ENCODE results near the gene C19orf18.

DNA sequence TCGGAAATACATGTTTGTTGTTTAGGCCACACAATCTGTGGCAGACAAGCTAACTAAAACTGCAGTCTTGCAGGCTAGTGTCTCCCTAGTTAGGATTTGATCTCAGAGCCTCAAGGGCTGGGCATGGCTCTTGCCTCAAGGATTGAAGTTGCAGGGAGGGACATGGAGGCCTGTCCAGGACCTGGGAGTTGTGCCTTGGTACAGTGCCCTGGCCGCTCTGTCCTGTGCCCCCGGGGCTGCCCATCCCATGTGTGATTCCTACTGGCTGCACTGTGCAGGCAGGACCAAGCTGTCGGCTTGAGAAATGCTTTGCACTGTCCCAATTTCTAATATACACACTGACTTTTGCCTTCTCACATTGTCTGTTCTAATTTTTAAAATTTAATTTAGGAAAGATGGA is 19.3 kb downstream of the C19orf18 start:
- TF ChIP-seq, protein P1, sequence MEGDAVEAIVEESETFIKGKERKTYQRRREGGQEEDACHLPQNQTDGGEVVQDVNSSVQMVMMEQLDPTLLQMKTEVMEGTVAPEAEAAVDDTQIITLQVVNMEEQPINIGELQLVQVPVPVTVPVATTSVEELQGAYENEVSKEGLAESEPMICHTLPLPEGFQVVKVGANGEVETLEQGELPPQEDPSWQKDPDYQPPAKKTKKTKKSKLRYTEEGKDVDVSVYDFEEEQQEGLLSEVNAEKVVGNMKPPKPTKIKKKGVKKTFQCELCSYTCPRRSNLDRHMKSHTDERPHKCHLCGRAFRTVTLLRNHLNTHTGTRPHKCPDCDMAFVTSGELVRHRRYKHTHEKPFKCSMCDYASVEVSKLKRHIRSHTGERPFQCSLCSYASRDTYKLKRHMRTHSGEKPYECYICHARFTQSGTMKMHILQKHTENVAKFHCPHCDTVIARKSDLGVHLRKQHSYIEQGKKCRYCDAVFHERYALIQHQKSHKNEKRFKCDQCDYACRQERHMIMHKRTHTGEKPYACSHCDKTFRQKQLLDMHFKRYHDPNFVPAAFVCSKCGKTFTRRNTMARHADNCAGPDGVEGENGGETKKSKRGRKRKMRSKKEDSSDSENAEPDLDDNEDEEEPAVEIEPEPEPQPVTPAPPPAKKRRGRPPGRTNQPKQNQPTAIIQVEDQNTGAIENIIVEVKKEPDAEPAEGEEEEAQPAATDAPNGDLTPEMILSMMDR (conservative IDR thresholded peaks at IDR 0.05; ENCODE audit: low read depth, low read length): no peak
- TF ChIP-seq RFX5 (IDR thresholded peaks at IDR 0.05; ENCODE audit: low read depth, low read length): no peak
- TF ChIP-seq FOS (IDR thresholded peaks at IDR 0.05; ENCODE audit: low read depth, low read length): no peak
- no peak for TF ChIP-seq RAD21 (IDR thresholded peaks at IDR 0.05; ENCODE audit: low read length)
- TF ChIP-seq, protein P2, sequence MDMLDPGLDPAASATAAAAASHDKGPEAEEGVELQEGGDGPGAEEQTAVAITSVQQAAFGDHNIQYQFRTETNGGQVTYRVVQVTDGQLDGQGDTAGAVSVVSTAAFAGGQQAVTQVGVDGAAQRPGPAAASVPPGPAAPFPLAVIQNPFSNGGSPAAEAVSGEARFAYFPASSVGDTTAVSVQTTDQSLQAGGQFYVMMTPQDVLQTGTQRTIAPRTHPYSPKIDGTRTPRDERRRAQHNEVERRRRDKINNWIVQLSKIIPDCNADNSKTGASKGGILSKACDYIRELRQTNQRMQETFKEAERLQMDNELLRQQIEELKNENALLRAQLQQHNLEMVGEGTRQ (IDR thresholded peaks at IDR 0.05; ENCODE audit: low read depth, low read length): no peak
- no peak for TF ChIP-seq CEBPB (IDR thresholded peaks at IDR 0.05; ENCODE audit: low read depth, low read length)
- TF ChIP-seq POLR2A (IDR thresholded peaks at IDR 0.05; ENCODE audit: low read depth, low read length): no peak
- TF ChIP-seq MAZ (IDR thresholded peaks at IDR 0.05; ENCODE audit: borderline replicate concordance, low read depth, low read length): no peak

Data from IMR-90 (cell line).